Liver (tissue), 9 donors: ENCODE data around the gene ELP4. TPM values are rescaled to one million over a fixed set of nuclear protein-coding genes. Genes with fewer than 3 reads are reported as not detected.

Source experiments
- DNase-seq: peaks from one replicate; pipeline ENCODE4 v3.0.0-alpha.2; 2017; ENCODE audit warnings: low spot score
- H3K27ac ChIP-seq, 2 donors: one replicate each; pipeline ENCODE4 v1.7.0; 2013; ENCODE audit warnings: inconsistent platforms in 2 of 2, low read length in 2 of 2, control low read depth in 1 of 2, low read depth in 1 of 2, mild to moderate bottlenecking in 1 of 2
- H3K27me3 ChIP-seq, 4 donors: one replicate each; pipeline versions ENCODE4 v1.6.1 to v1.7.0; 2013; ENCODE audit warnings: low read length in 3 of 4, inconsistent platforms in 1 of 4, mild to moderate bottlenecking in 1 of 4, moderate library complexity in 1 of 4; ENCODE audit not compliant: control insufficient read depth in 4 of 4, insufficient read depth in 4 of 4
- H3K36me3 ChIP-seq, 4 donors: one replicate each; pipeline versions ENCODE4 v1.6.1 to v1.7.0; 2013; ENCODE audit warnings: low read length in 3 of 4, mild to moderate bottlenecking in 3 of 4, low read depth in 1 of 4, moderate library complexity in 1 of 4; ENCODE audit not compliant: control insufficient read depth in 4 of 4, insufficient read depth in 3 of 4
- H3K4me1 ChIP-seq, 4 donors: one replicate each; pipeline versions ENCODE4 v1.6.1 to v1.7.0; 2013; ENCODE audit warnings: low read length in 3 of 4, mild to moderate bottlenecking in 3 of 4, moderate library complexity in 1 of 4; ENCODE audit not compliant: control insufficient read depth in 4 of 4, insufficient read depth in 4 of 4
- H3K4me3 ChIP-seq, 3 donors: one replicate each; pipeline versions ENCODE4 v1.6.1 to v1.7.0; 2013; ENCODE audit warnings: low read length in 3 of 3, control low read depth in 1 of 3, low read depth in 1 of 3, mild to moderate bottlenecking in 1 of 3
- H3K9ac ChIP-seq, 2 donors: one replicate each; pipeline ENCODE4 v1.7.0; 2013; ENCODE audit warnings: low read length in 2 of 2, mild to moderate bottlenecking in 2 of 2, moderate library complexity in 2 of 2, control low read depth in 1 of 2, low read depth in 1 of 2
- H3K9me3 ChIP-seq, 4 donors: one replicate each; pipeline versions ENCODE4 v1.6.1 to v1.7.0; 2013; ENCODE audit warnings: low read length in 3 of 4; ENCODE audit not compliant: control insufficient read depth in 4 of 4
- ATF3 ChIP-seq: IDR thresholded peaks from 2 replicates; pipeline ENCODE4 v1.6.1; 2016; ENCODE audit warnings: antibody characterized with exemption
- CTCF ChIP-seq: fragments of 150-350 bp; IDR thresholded peaks from 2 replicates; pipeline ENCODE4 v1.5.1; 2017; ENCODE audit warnings: improper control_type of control experiment, low read depth, low read length; ENCODE audit not compliant: missing input control
- EGR1 ChIP-seq, 2 donors: IDR thresholded peaks; 2 replicates each; pipeline ENCODE4 v1.6.1; 2016 to 2018; ENCODE audit warnings: antibody characterized with exemption in 2 of 2, low read depth in 2 of 2
- FOXA1 ChIP-seq: IDR thresholded peaks from 2 replicates; pipeline ENCODE4 v1.6.1; 2016; ENCODE audit warnings: antibody characterized with exemption
- FOXA2 ChIP-seq: IDR thresholded peaks from 2 replicates; pipeline ENCODE4 v1.6.1; 2016; ENCODE audit warnings: antibody characterized with exemption
- GABPA ChIP-seq, 2 donors: IDR thresholded peaks in 1 of 2; conservative IDR thresholded peaks in 1 of 2; 2 replicates each; pipeline ENCODE4 v1.6.1; 2016; ENCODE audit warnings: antibody characterized with exemption in 2 of 2, mild to moderate bottlenecking in 1 of 2, moderate library complexity in 1 of 2
- HNF4A ChIP-seq, 2 donors: conservative IDR thresholded peaks; 2 replicates each; pipeline ENCODE4 v1.6.1; 2016; ENCODE audit warnings: antibody characterized with exemption in 2 of 2, mild to moderate bottlenecking in 2 of 2
- HNF4G ChIP-seq: IDR thresholded peaks from 2 replicates; pipeline ENCODE4 v1.6.1; 2016; ENCODE audit warnings: antibody characterized with exemption
- JUND ChIP-seq, 2 donors: IDR thresholded peaks; 2 replicates each; pipeline ENCODE4 v1.6.1; 2016; ENCODE audit warnings: antibody characterized with exemption in 2 of 2
- MAX ChIP-seq: IDR thresholded peaks from 2 replicates; pipeline ENCODE4 v1.6.1; 2016; ENCODE audit warnings: antibody characterized with exemption
- NR2F2 ChIP-seq: IDR thresholded peaks from 2 replicates; pipeline ENCODE4 v1.6.1; 2016; ENCODE audit warnings: antibody characterized with exemption
- RAD21 ChIP-seq, 2 donors: IDR thresholded peaks; 2 replicates each; pipeline ENCODE4 v1.6.1; 2016; ENCODE audit warnings: antibody characterized with exemption in 2 of 2, mild to moderate bottlenecking in 2 of 2
- REST ChIP-seq: IDR thresholded peaks from 2 replicates; pipeline ENCODE4 v1.6.1; 2016; ENCODE audit warnings: antibody characterized with exemption, mild to moderate bottlenecking
- RXRA ChIP-seq, 2 donors: IDR thresholded peaks; 2 replicates each; pipeline ENCODE4 v1.6.1; 2017 to 2018; ENCODE audit warnings: antibody characterized with exemption in 2 of 2, mild to moderate bottlenecking in 1 of 2
- SP1 ChIP-seq: IDR thresholded peaks from 2 replicates; pipeline ENCODE4 v1.6.1; 2018; ENCODE audit warnings: antibody characterized with exemption, mild to moderate bottlenecking
- TAF1 ChIP-seq: conservative IDR thresholded peaks from 2 replicates; pipeline ENCODE4 v1.6.1; 2016; ENCODE audit warnings: antibody characterized with exemption, mild to moderate bottlenecking
- YY1 ChIP-seq: IDR thresholded peaks from 2 replicates; pipeline ENCODE4 v1.6.1; 2016; ENCODE audit warnings: antibody characterized with exemption, mild to moderate bottlenecking
- ZBTB33 ChIP-seq: IDR thresholded peaks from 2 replicates; pipeline ENCODE4 v1.6.1; 2016; ENCODE audit warnings: antibody characterized with exemption
- WGBS: extraction: QIAGEN DNeasy Blood & Tissue Kit; methylation state at CpG from one replicate; pipeline ENCODE4 v1.1.7; 2013; 5-methylcytosine and 5-hydroxymethylcytosine counted together
- polyA plus RNA-seq, 2 donors: library from polyadenylated mRNA; stranded (reverse) in 1 of 2; unstranded in 1 of 2; fragments of 200-250 nt in 1 of 2; fragments of >200 nt in 1 of 2; fragmentation: Nextera tagmentation in 1 of 2; extraction: Ambion mirVana in 1 of 2; gene quantifications; one replicate each; pipeline versions ENCODE4 v1.2.1 to v1.2.3, GENCODE V29; 2013 to 2015
- total RNA-seq, 2 donors: library from RNA; depleted of rRNA; stranded (reverse); fragments of >200 nt; gene quantifications; one replicate each; pipeline ENCODE4 v1.2.3, GENCODE V29; 2014
- donor health status: healthy.
- donor health status: healthy.
- donor health status: healthy.
- donor health status: healthy.
- donor health status: healthy.

The ELP4 gene
- total and polyA plus RNA-seq, 4 donors, result 6.0 to 18.8 (median 12.5) TPM

GRCh38 chr11:31509051-31509428, 527 bp upstream of the ELP4 start:
- DNase-seq, result no peak
- peak overlapping the region; percentile 93 to 96 (median 94) for H3K4me3 ChIP-seq
- under 1% methylated on average over 8 of the region's 8 CpGs for WGBS
- peak overlapping the region; percentile 74 to 77 for H3K27ac ChIP-seq
- peak overlapping the region; percentile 89 to 98 for H3K9ac ChIP-seq
- H3K4me1 ChIP-seq, result peaks cover 0 to 29% (median 6%) of the 10 kb centered on the region in 4 donors
- no peaks in the 10 kb centered on the region for H3K9me3 ChIP-seq
- H3K36me3 ChIP-seq, result no peaks in the 10 kb centered on the region
- no peaks in the 10 kb centered on the region for H3K27me3 ChIP-seq
- TF ChIP-seq SP1 (no peak), HNF4G (no peak), ATF3 (no peak), GABPA (IDR thresholded peaks at IDR 0.05 in 1 of 2, conservative IDR thresholded peaks at IDR 0.05 in 1 of 2) (no peak), HNF4A (conservative IDR thresholded peaks at IDR 0.05) (no peak), FOXA2 (no peak), ZBTB33 (no peak), FOXA1 (no peak), EGR1 (IDR thresholded peaks at IDR 0.05; ENCODE audit: low read depth in 2 of 2) (no peak), NR2F2 (no peak), JUND (IDR thresholded peaks at IDR 0.05) (no peak), YY1 (no peak), CTCF (no peak), RXRA (IDR thresholded peaks at IDR 0.05) (no peak), REST (no peak), TAF1 (no peak), MAX (no peak), RAD21 (IDR thresholded peaks at IDR 0.05) (no peak)

GRCh38 chr11:31512117-31512516, 2.5 kb downstream of the ELP4 start:
- Histone ChIP-seq H3K36me3 (no peaks in the 10 kb centered on the region), H3K4me1 (peaks cover 0 to 29% (median 6%) of the 10 kb centered on the region in 4 donors), H3K9ac (no peak overlapping the region), H3K9me3 (no peaks in the 10 kb centered on the region), H3K4me3 (no peak overlapping the region), H3K27ac (no peak overlapping the region), H3K27me3 (no peaks in the 10 kb centered on the region)
- no peak for DNase-seq
- 81% methylated on average over 6 of the region's 6 CpGs for WGBS
- no peak for TF ChIP-seq HNF4A (conservative IDR thresholded peaks at IDR 0.05)
